GM21447 (cell line): Measurements from ENCODE around the gene MYRIP.
A peak's percentile ranks its signal among the peaks of the same experiment; 100 is the strongest.

Experiments used
- ATAC-seq: cut with Tn5 transposase; IDR thresholded peaks from one replicate; pipeline ENCODE4 v1.9.1; 2021; ENCODE audit not compliant: unreplicated experiment

The MYRIP gene

GRCh38 chr3:40308725-40309417 lies 499.5 kb downstream of the MYRIP start:
- no peak for ATAC-seq

GRCh38 chr3:40309418-40309924 lies 500.1 kb downstream of the MYRIP start, which contains the start of gene EIF1B:
EIF1B (plus strand) TSS chr3:40309707; CDS start chr3:40309942, 235 bp downstream.
- ATAC-seq = peak; percentile 93
